HG03159 (cell line): ENCODE data around the gene MLLT1.
"Not testable (repeated sequence)": the region's sequence is repeated elsewhere in the genome, so short reads cannot be mapped to it uniquely, and the experiment has no call there.

Experiments
- ATAC-seq: cut with Tn5 transposase; IDR thresholded peaks from one replicate; pipeline ENCODE4 v1.9.1; 2021; ENCODE audit warnings: mild to moderate bottlenecking, moderate library complexity; ENCODE audit not compliant: unreplicated experiment

MLLT1 gene, protein sequence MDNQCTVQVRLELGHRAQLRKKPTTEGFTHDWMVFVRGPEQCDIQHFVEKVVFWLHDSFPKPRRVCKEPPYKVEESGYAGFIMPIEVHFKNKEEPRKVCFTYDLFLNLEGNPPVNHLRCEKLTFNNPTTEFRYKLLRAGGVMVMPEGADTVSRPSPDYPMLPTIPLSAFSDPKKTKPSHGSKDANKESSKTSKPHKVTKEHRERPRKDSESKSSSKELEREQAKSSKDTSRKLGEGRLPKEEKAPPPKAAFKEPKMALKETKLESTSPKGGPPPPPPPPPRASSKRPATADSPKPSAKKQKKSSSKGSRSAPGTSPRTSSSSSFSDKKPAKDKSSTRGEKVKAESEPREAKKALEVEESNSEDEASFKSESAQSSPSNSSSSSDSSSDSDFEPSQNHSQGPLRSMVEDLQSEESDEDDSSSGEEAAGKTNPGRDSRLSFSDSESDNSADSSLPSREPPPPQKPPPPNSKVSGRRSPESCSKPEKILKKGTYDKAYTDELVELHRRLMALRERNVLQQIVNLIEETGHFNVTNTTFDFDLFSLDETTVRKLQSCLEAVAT

GRCh38 chr19:6279931-6280591 lies at the start of gene MLLT1:
TSS of gene MLLT1 (minus strand) at chr19:6279975. CDS start at chr19:6279784, 191 bp downstream.
- peak; percentile 91 for ATAC-seq

DNA sequence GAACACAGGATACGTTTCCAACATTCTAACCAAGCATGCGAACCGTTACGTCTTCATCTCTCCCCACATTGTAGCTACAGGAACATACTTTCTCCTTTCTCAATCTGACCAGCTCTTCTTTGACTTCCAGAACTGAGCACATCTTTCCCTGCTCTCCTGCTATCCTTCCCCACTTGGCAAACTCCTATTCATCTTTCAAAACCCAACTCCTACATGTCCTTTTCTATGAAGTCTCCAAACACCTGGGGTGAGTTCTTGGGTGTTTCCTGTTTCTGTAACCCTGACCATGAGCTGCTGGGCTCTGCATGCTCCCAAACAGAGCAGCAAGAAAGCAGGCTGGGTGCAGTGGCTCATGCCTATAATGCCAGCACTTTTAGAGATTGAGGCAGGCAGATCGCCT lies 47.0 kb upstream of the MLLT1 start:
- no peak for ATAC-seq

- ATAC-seq: no peak
Measured at GRCh38 chr19:6325614-6326013, 45.8 kb upstream of the MLLT1 start.

DNA sequence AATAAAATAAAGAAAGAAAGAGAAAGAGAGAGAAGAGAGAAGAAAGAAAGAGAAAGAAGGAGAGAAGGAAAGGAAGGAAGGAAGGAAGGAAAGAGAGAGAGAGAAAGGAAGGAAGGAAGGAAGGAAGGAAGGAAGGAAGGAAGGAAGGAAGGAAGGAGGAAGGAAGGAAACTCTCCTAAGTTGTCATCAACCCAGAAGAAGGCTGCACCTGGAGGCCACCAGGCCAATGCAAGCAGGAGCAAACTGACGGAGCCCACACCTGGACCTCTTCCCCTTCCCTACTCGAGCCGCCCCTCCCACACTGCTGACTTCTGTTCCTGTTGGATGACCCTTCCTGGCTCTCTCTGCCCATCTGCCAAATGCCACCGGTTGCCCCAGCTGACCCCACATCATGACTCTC lies 45.0 kb upstream of the MLLT1 start:
- ATAC-seq: no peak

GRCh38 chr19:6322284-6322683 lies 42.5 kb upstream of the MLLT1 start:
- ATAC-seq: no peak

- no peak for ATAC-seq
Measured at GRCh38 chr19:6319376-6319775, 39.6 kb upstream of the MLLT1 start.

- ATAC-seq: no peak
Measured at GRCh38 chr19:6318772-6319171, 39.0 kb upstream of the MLLT1 start.

DNA sequence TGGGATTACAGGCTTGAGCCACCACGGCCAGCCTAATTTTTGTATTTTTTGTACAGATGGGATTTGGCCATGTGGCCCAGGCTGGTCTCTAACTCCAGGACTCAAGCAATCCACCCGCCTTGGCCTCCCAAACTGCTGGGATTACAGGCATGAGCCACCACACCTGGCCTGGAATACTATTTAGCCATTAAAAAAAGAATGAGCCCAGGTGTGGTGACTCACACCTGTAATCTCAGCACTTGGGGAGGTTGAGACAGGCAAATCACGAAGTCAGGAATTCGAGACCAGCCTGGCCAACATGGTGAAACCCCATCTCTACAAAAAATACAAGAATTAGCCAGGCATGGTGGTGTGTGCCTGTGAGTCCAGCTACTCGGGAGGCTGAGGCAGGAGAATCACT lies 35.9 kb upstream of the MLLT1 start:
- ATAC-seq: not testable (repeated sequence)

GRCh38 chr19:6313398-6313969 lies 33.7 kb upstream of the MLLT1 start:
- no peak for ATAC-seq

DNA sequence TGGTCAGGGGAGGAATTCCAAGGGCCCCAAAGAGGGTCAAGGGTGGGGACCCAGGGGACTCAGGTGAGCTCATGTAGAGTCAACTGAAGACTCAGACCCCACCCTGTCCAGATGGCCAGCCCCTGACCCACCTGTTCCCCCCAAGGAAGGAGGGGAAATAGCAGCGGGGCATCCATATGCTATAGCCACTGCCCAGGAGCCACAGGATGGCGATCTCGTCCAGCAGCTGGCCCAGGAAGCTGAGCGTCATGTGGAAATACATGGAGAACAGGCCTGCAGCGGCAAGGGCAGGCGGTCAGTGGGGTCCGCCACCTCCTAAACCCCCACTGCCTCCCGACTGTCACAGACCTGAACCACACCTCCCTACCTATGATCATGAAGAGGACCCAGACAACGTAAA lies 32.2 kb upstream of the MLLT1 start:
- ATAC-seq: no peak

GRCh38 chr19:6298413-6298812 lies 18.6 kb upstream of the MLLT1 start:
- no peak for ATAC-seq

DNA sequence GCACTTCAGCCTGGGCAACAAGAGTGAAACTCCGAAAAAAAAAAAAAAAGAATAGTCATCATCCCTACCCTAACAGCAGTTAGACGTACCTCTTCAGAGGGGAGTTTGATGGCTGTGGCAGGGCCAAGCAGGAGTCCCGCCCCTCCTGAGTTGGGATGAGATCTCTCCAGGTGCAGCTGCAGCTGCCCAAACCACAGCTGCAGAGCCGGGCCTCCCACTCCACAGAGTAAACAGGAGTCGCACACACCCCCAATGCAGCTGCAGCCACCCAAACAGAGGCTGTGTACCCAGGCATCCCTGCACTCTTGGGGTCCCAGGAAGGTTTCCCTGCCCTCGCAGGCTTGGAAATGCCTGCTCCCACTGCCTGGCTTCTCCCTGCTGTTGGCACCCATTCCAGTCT lies 17.4 kb upstream of the MLLT1 start:
- ATAC-seq: no peak

DNA sequence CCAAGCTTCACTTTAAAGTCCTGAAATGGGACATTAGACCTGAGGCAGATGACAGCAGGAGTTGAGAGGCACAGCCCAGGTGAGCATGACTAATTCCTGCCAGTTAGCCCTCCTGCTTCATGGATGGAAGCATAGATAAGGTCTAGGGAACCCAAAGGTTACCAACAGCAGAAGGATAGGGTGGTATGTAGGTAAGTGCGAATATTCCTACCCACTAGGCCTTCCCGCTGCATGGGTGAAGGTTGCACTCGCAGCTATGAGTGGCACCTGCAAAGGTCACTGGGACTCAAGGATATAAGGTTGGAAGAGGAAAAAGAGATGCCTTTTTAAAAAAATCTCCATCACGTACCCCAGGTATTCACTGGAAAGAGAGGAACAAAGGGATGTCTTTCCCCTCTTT lies 12.2 kb upstream of the MLLT1 start:
- ATAC-seq: no peak

DNA sequence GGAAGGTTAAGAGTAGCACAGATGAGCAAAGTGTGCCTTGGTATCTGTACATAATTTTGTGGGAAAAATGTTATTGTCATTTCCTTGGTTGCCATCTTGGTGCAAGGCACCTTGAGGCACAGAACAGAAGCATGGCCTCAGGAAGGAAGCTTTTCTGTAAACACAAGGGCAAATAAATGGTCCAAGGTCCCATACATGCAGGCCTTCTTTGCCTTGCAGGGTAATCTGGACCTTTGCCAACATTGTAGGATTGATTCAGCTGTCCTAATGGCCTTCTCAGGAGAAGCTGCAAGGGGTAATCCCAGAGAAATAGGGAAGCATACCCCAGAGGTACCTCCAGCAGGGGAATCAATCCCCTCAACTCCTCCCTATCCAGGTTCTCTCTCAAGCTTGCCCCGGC lies 9.0 kb upstream of the MLLT1 start:
- ATAC-seq: no peak

- ATAC-seq: no peak
Measured at GRCh38 chr19:6287269-6287885, 7.6 kb upstream of the MLLT1 start.

DNA sequence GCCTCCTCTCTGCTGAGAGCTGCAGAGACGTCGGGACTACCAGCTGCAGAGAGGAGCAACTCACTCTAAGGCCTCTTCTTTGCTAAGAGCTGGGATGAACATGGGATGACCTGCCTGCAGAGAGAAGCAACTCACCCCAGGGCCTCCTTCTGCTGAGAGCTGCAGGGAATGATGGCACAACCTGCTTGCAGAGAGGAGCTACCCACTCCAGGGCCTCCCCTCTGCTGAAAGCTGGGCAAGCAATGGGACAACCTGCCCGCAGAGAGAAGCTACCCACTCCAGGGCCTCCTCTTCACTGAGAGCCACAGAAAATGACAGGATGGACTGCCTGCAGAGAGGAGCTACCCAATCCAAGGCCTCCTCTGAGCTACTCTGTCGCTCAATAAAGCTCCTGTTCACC lies 6.9 kb upstream of the MLLT1 start:
- ATAC-seq: no peak

DNA sequence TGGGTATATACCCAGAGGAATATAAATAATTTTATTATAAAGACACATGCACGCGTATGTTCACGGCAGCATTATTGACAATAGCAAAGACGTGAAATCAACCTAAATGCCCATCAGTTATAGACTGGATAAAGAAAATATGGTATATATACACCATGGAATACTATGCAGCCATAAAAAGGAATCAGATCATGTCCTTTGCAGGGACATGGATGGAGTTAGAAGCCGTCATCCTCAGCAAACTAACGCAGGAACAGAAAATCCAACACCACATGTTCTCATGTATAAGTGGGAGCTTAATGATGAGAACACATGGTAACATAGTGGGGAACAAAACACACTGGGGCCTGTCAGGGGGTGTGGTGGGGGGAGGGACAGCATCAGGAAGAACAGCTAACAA lies 2.6 kb upstream of the MLLT1 start:
- ATAC-seq: not testable (repeated sequence)

GRCh38 chr19:6279620-6279930 lies 200 bp downstream of the MLLT1 start:
- ATAC-seq: no peak

- ATAC-seq: no peak
Measured at GRCh38 chr19:6278740-6279619, 795 bp downstream of the MLLT1 start.

GRCh38 chr19:6278051-6278450 lies 1.7 kb downstream of the MLLT1 start:
- ATAC-seq: no peak

- ATAC-seq: no peak
Measured at GRCh38 chr19:6276447-6276846, 3.3 kb downstream of the MLLT1 start.
